Neuronal stem cell (in vitro differentiated cells): ENCODE measurements around the gene USP33.

ENCODE experiments used
- DNase-seq: peaks from one replicate; pipeline ENCODE4 v3.0.0-alpha.2; 2013; ENCODE audit warnings: low spot score
- H2AFZ ChIP-seq: one replicate; pipeline ENCODE4 v1.6.1; 2013; ENCODE audit warnings: mild to moderate bottlenecking, low read length, inconsistent platforms
- H2AK5ac ChIP-seq: 2 replicates; pipeline ENCODE4 v1.6.1; 2013; ENCODE audit warnings: low read depth, mild to moderate bottlenecking, inconsistent platforms, low read length, moderate library complexity, mixed read lengths
- H2BK120ac ChIP-seq: 2 replicates; pipeline ENCODE4 v1.6.1; 2013; ENCODE audit warnings: low read depth, mild to moderate bottlenecking, inconsistent platforms, low read length, moderate library complexity, mixed read lengths
- H2BK12ac ChIP-seq: one replicate; pipeline ENCODE4 v1.6.1; 2013; ENCODE audit warnings: low read length, inconsistent platforms
- H2BK15ac ChIP-seq: 2 replicates; pipeline ENCODE4 v1.6.1; 2013; ENCODE audit warnings: mild to moderate bottlenecking, low read length, inconsistent platforms, mixed read lengths
- H2BK5ac ChIP-seq: one replicate; pipeline ENCODE4 v1.6.1; 2013; ENCODE audit warnings: inconsistent platforms, mild to moderate bottlenecking, low read length, moderate library complexity
- H3K14ac ChIP-seq: one replicate; pipeline ENCODE4 v1.6.1; 2013; ENCODE audit warnings: low read length, inconsistent platforms
- H3K18ac ChIP-seq: 2 replicates; pipeline ENCODE4 v1.6.1; 2013; ENCODE audit warnings: low read length, inconsistent platforms
- H3K23ac ChIP-seq: 2 replicates; pipeline ENCODE4 v1.6.1; 2013; ENCODE audit warnings: low read depth, mild to moderate bottlenecking, mixed read lengths, low read length, inconsistent platforms; ENCODE audit not compliant: poor library complexity
- H3K27ac ChIP-seq: replicated peaks from 3 replicates; pipeline ENCODE4 v1.5.1; 2013; ENCODE audit warnings: low read length, inconsistent platforms
- H3K27me3 ChIP-seq, 3 experiments: 2 replicates each; pipeline ENCODE4 v1.6.1; 2013; ENCODE audit warnings: low read length in 3 of 3, mild to moderate bottlenecking in 2 of 3, inconsistent platforms in 1 of 3, low read depth in 1 of 3, mixed read lengths in 1 of 3, moderate library complexity in 1 of 3; ENCODE audit not compliant: control insufficient read depth in 3 of 3, insufficient read depth in 3 of 3
- H3K36me3 ChIP-seq, 2 donors: replicated peaks in 1 of 2; 2 replicates each; pipeline ENCODE4 v1.6.1; 2013; ENCODE audit warnings: low read length in 2 of 2; ENCODE audit not compliant: control insufficient read depth in 2 of 2, insufficient read depth in 2 of 2
- H3K4ac ChIP-seq: 2 replicates; pipeline ENCODE4 v1.6.1; 2013; ENCODE audit warnings: inconsistent platforms, mild to moderate bottlenecking, low read length, moderate library complexity
- H3K4me1 ChIP-seq, 2 donors: 1 replicate in 1 of 2; 2 replicates in 1 of 2; pipeline ENCODE4 v1.6.1; 2013; ENCODE audit warnings: low read length in 2 of 2, low read depth in 1 of 2; ENCODE audit not compliant: control insufficient read depth in 2 of 2, insufficient read depth in 1 of 2
- H3K4me2 ChIP-seq: one replicate; pipeline ENCODE4 v1.6.1; 2013; ENCODE audit warnings: mild to moderate bottlenecking, low read length, inconsistent platforms; ENCODE audit not compliant: insufficient read depth, poor library complexity, severe bottlenecking
- H3K4me3 ChIP-seq, 2 donors: 2 replicates each; pipeline ENCODE4 v1.5.1; 2013; ENCODE audit warnings: low read length in 2 of 2, mild to moderate bottlenecking in 2 of 2, inconsistent platforms in 1 of 2, moderate library complexity in 1 of 2
- H3K79me1 ChIP-seq: one replicate; pipeline ENCODE4 v1.6.1; 2013; ENCODE audit warnings: low read depth, mild to moderate bottlenecking, inconsistent platforms, low read length, moderate library complexity
- H3K9ac ChIP-seq: one replicate; pipeline ENCODE4 v1.6.1; 2013; ENCODE audit warnings: mild to moderate bottlenecking, low read depth, low read length, inconsistent platforms; ENCODE audit not compliant: poor library complexity
- H3K9me3 ChIP-seq, 2 donors: replicated peaks in 1 of 2; 2 replicates each; pipeline versions ENCODE3 to v1.6.1; 2013; ENCODE audit warnings: low read length in 2 of 2, mild to moderate bottlenecking in 2 of 2, inconsistent platforms in 1 of 2, low read depth in 1 of 2, mixed read lengths in 1 of 2, moderate library complexity in 1 of 2; ENCODE audit not compliant: control insufficient read depth in 2 of 2, insufficient read depth in 1 of 2
- H4K8ac ChIP-seq: one replicate; pipeline ENCODE4 v1.6.1; 2013; ENCODE audit warnings: low read depth, mild to moderate bottlenecking, inconsistent platforms, low read length, moderate library complexity
- H4K91ac ChIP-seq: one replicate; pipeline ENCODE4 v1.6.1; 2013; ENCODE audit warnings: low read length, low read depth, mild to moderate bottlenecking, inconsistent platforms; ENCODE audit not compliant: poor library complexity
- WGBS, 2 donors: extraction: QIAGEN DNeasy Blood & Tissue Kit; methylation state at CpG; one replicate each; pipeline ENCODE4 v1.1.7; 2013; ENCODE audit warnings: missing lambda C conversion rate in 2 of 2, mixed read lengths in 1 of 2; ENCODE audit not compliant: insufficient read length in 2 of 2, insufficient replicate concordance in 1 of 2; ENCODE audit errors: extremely low coverage in 2 of 2; 5-methylcytosine and 5-hydroxymethylcytosine counted together

The USP33 gene

GRCh38 chr1:77781683-77782082 lies 22.0 kb upstream of the USP33 start:
- Histone ChIP-seq H3K36me3 (peaks cover 6 to 18% of the 10 kb centered on the region in 2 donors), H3K9me3 (peaks cover 0 to 8% of the 10 kb centered on the region in 2 donors), H3K14ac (no peak overlapping the region), H4K8ac (no peak overlapping the region), H2BK120ac (no peak overlapping the region), H3K27me3 (no peaks in the 10 kb centered on the region), H2AK5ac (no peak overlapping the region), H2AFZ (no peak overlapping the region), H3K27ac (no peak overlapping the region), H3K4me1 (peaks cover 0 to 1% of the 10 kb centered on the region in 2 donors), H3K79me1 (peaks cover 1% of the 10 kb centered on the region), H4K91ac (no peak overlapping the region), H2BK5ac (no peak overlapping the region), H3K23ac (no peak overlapping the region), H3K4me2 (no peak overlapping the region), H2BK12ac (no peak overlapping the region), H3K4ac (no peak overlapping the region), H2BK15ac (no peak overlapping the region), H3K4me3 (no peak overlapping the region), H3K9ac (no peak overlapping the region), H3K18ac (no peak overlapping the region)
- WGBS, 2 donors: no CpG with 5 or more reads among the region's 1 CpG
- DNase-seq: no peak

- no CpG with 5 or more reads among the region's 40 CpGs for WGBS, 2 donors
- Histone ChIP-seq H3K4me2 (peak within 1 kb of the TSS; percentile 81), H4K8ac (peak within 1 kb of the TSS; percentile 72), H2BK5ac (no peak within 1 kb of the TSS), H3K4me3 (peak within 1 kb of the TSS; percentile 76 to 92), H3K9ac (peak within 1 kb of the TSS; percentile 93), H3K18ac (peak within 1 kb of the TSS; percentile 31), H3K23ac (peak within 1 kb of the TSS; percentile 98), H2AFZ (peak within 1 kb of the TSS; percentile 90), H2BK12ac (no peak within 1 kb of the TSS), H3K27ac (peak within 1 kb of the TSS; percentile 30), H3K36me3 (peaks cover 5 to 13% of the 10 kb centered on the region in 2 donors), H3K14ac (no peak within 1 kb of the TSS), H3K4me1 (peaks cover 0 to 1% of the 10 kb centered on the region in 2 donors), H2BK15ac (no peak within 1 kb of the TSS), H3K4ac (no peak within 1 kb of the TSS), H3K9me3 (peaks cover 0 to 4% of the 10 kb centered on the region in 2 donors), H4K91ac (no peak within 1 kb of the TSS), H3K27me3 (no peaks in the 10 kb centered on the region), H2AK5ac (peak within 1 kb of the TSS; percentile 90), H3K79me1 (peaks cover 1% of the 10 kb centered on the region), H2BK120ac (no peak within 1 kb of the TSS)
- peak; percentile 76 for DNase-seq
Measured at GRCh38 chr1:77779529-77780281, 20.1 kb upstream of the USP33 start, which contains the start of gene MIGA1. Gene MIGA1 (plus strand): TSS chr1:77779649. CDS start chr1:77783253, 3,604 bp downstream.

GRCh38 chr1:77776007-77776700 lies 16.5 kb upstream of the USP33 start:
- DNase-seq: no peak
- H2BK12ac ChIP-seq: no peak overlapping the region
- H3K4ac ChIP-seq: no peak overlapping the region
- H3K4me1 ChIP-seq: peaks cover 0 to 1% of the 10 kb centered on the region in 2 donors
- H3K79me1 ChIP-seq: peaks cover 1% of the 10 kb centered on the region
- no CpG with 5 or more reads among the region's 7 CpGs for WGBS, 2 donors
- H3K27ac ChIP-seq: no peak overlapping the region
- H2BK120ac ChIP-seq: no peak overlapping the region
- no peak overlapping the region for H3K9ac ChIP-seq
- H3K18ac ChIP-seq: no peak overlapping the region
- H3K14ac ChIP-seq: no peak overlapping the region
- H3K9me3 ChIP-seq: no peaks in the 10 kb centered on the region
- H3K4me2 ChIP-seq: no peak overlapping the region
- no peaks in the 10 kb centered on the region for H3K27me3 ChIP-seq
- no peak overlapping the region for H4K91ac ChIP-seq
- H2BK15ac ChIP-seq: no peak overlapping the region
- no peaks in the 10 kb centered on the region for H3K36me3 ChIP-seq
- no peak overlapping the region for H4K8ac ChIP-seq
- no peak overlapping the region for H3K4me3 ChIP-seq
- no peak overlapping the region for H2BK5ac ChIP-seq
- no peak overlapping the region for H3K23ac ChIP-seq
- H2AFZ ChIP-seq: no peak overlapping the region
- no peak overlapping the region for H2AK5ac ChIP-seq

GRCh38 chr1:77768006-77768405 lies 8.4 kb upstream of the USP33 start:
- H3K9me3 ChIP-seq: no peaks in the 10 kb centered on the region
- H2AFZ ChIP-seq: no peak overlapping the region
- DNase-seq: no peak
- no CpG with 5 or more reads among the region's 4 CpGs for WGBS, 2 donors
- H3K27ac ChIP-seq: no peak overlapping the region
- H3K27me3 ChIP-seq: peaks cover 0 to 11% (median 0%) of the 10 kb centered on the region in 3 experiments
- no peak overlapping the region for H3K14ac ChIP-seq
- no peak overlapping the region for H4K91ac ChIP-seq
- no peak overlapping the region for H3K4me3 ChIP-seq
- H2BK120ac ChIP-seq: no peak overlapping the region
- no peak overlapping the region for H3K9ac ChIP-seq
- no peak overlapping the region for H4K8ac ChIP-seq
- H3K4ac ChIP-seq: no peak overlapping the region
- no peaks in the 10 kb centered on the region for H3K4me1 ChIP-seq
- H2BK15ac ChIP-seq: no peak overlapping the region
- no peak overlapping the region for H2BK12ac ChIP-seq
- H2AK5ac ChIP-seq: no peak overlapping the region
- H2BK5ac ChIP-seq: no peak overlapping the region
- no peak overlapping the region for H3K23ac ChIP-seq
- no peaks in the 10 kb centered on the region for H3K79me1 ChIP-seq
- H3K36me3 ChIP-seq: no peaks in the 10 kb centered on the region
- H3K18ac ChIP-seq: no peak overlapping the region
- no peak overlapping the region for H3K4me2 ChIP-seq
